Left kidney (tissue), 1 donor: Measurements from ENCODE around the gene APOL2. TPM values are rescaled to one million over a fixed set of nuclear protein-coding genes. Genes with fewer than 3 reads are reported as not detected.

Experiments used
- polyA plus RNA-seq: library from polyadenylated mRNA; unstranded; fragments of 120-200 nt; gene quantifications from one replicate; pipeline ENCODE4 v1.2.1, GENCODE V29; 2013; ENCODE audit not compliant: insufficient read length

Gene APOL2
- polyA plus RNA-seq, 1 donor: 35.1 TPM

Other genes with a start within 250 kb of the APOL2 start
- 143 TPM for gene RBFOX2, start 210.7 kb downstream of the APOL2 start, polyA plus RNA-seq
- gene APOL3, start 78.8 kb downstream of the APOL2 start, polyA plus RNA-seq: 15.7 TPM
- 10.9 TPM for gene APOL4, start 37.7 kb downstream of the APOL2 start, polyA plus RNA-seq
- 11.7 TPM for gene APOL1, start 13.6 kb upstream of the APOL2 start, polyA plus RNA-seq
- gene MYH9, start 148.4 kb upstream of the APOL2 start, polyA plus RNA-seq: 263 TPM
- gene TXN2, start 242.1 kb upstream of the APOL2 start, polyA plus RNA-seq: 110 TPM